SK-N-SH (cell line): ENCODE results near the gene LPCAT3.

Experiments used
- EP300 ChIP-seq, 2 experiments: IDR thresholded peaks; 2 replicates each; pipeline versions ENCODE4 v1.4.0 to v1.6.1; 2012; ENCODE audit warnings: borderline replicate concordance in 1 of 2, low read depth in 1 of 2, low read length in 1 of 2
- POLR2AphosphoS5 ChIP-seq: IDR thresholded peaks from 2 replicates; pipeline ENCODE4 v1.6.1; 2012; ENCODE audit warnings: low read depth, low read length
- REST ChIP-seq: IDR thresholded peaks from 2 replicates; pipeline ENCODE4 v1.6.1; 2012; ENCODE audit warnings: mild to moderate bottlenecking, low read depth, low read length, moderate library complexity
- RXRA ChIP-seq: IDR thresholded peaks from 2 replicates; pipeline ENCODE4 v1.4.0; 2012; ENCODE audit warnings: low read depth, mild to moderate bottlenecking, borderline replicate concordance
- TF ChIP-seq, protein P1 (sequence below): fragments of 150-350 bp; IDR thresholded peaks from 2 replicates; pipeline ENCODE4 v1.6.1; 2017; ENCODE audit warnings: antibody characterized with exemption, low read length, low read depth, borderline replicate concordance
- TF ChIP-seq, protein P2 (sequence below): fragments of 200-600 bp; sonication (generic); IDR thresholded peaks from 2 replicates; pipeline ENCODE4 v1.6.1; 2017; ENCODE audit warnings: antibody characterized with exemption, mild to moderate bottlenecking, moderate library complexity

DNA sequence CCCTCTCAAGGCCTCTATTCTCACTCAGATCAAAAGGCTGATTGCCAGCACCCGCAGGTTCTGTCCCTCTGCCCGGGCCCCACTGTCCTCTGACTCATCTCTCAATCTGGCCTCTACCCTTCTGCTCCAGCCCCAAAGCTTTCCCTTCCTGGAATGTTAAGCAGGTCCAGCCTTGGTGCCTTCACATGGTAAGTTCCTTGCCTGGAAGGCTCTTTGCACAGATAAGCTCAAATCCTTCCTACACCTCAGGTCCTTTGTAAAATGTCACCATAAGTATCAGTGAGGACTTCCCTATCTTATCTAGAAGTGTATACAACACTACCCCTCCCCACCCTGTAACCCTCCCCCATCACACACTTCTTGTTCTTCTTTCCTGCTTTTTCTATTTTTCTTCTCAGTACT, 22.2 kb downstream of the LPCAT3 start:
- no peak for TF ChIP-seq EP300 (IDR thresholded peaks at IDR 0.05; ENCODE audit: borderline replicate concordance in 1 of 2, low read depth in 1 of 2, low read length in 1 of 2)
- TF ChIP-seq POLR2AphosphoS5 = no peak
- TF ChIP-seq, protein P1, sequence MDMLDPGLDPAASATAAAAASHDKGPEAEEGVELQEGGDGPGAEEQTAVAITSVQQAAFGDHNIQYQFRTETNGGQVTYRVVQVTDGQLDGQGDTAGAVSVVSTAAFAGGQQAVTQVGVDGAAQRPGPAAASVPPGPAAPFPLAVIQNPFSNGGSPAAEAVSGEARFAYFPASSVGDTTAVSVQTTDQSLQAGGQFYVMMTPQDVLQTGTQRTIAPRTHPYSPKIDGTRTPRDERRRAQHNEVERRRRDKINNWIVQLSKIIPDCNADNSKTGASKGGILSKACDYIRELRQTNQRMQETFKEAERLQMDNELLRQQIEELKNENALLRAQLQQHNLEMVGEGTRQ = no peak
- TF ChIP-seq, protein P2, sequence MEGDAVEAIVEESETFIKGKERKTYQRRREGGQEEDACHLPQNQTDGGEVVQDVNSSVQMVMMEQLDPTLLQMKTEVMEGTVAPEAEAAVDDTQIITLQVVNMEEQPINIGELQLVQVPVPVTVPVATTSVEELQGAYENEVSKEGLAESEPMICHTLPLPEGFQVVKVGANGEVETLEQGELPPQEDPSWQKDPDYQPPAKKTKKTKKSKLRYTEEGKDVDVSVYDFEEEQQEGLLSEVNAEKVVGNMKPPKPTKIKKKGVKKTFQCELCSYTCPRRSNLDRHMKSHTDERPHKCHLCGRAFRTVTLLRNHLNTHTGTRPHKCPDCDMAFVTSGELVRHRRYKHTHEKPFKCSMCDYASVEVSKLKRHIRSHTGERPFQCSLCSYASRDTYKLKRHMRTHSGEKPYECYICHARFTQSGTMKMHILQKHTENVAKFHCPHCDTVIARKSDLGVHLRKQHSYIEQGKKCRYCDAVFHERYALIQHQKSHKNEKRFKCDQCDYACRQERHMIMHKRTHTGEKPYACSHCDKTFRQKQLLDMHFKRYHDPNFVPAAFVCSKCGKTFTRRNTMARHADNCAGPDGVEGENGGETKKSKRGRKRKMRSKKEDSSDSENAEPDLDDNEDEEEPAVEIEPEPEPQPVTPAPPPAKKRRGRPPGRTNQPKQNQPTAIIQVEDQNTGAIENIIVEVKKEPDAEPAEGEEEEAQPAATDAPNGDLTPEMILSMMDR = no peak
- TF ChIP-seq REST = peak; percentile 57; the same call in 1 of the 2 replicates
- no peak for TF ChIP-seq RXRA
